Cardiac fibroblast (primary cell): ENCODE data around the gene DUSP10.

ENCODE experiments used
- DNase-seq, 2 donors: peaks; one replicate each; pipeline versions ENCODE4 v3.0.0 to v3.0.0-alpha.2; 2010; ENCODE audit warnings: low read depth in 2 of 2
- H3K4me3 ChIP-seq, 2 donors: replicated peaks in 1 of 2; 1 replicate in 1 of 2; 2 replicates in 1 of 2; pipeline ENCODE4 v1.5.1; 2011; ENCODE audit warnings: low read depth in 2 of 2, low read length in 2 of 2, mild to moderate bottlenecking in 2 of 2, moderate library complexity in 1 of 2
- CTCF ChIP-seq: IDR thresholded peaks from one replicate; pipeline ENCODE4 v1.5.1; 2011; ENCODE audit warnings: low read depth, mild to moderate bottlenecking, low read length, inconsistent platforms

Gene DUSP10

GRCh38 chr1:221708987-221709386, 32.9 kb downstream of the DUSP10 start:
- H3K4me3 ChIP-seq: no peak overlapping the region
- TF ChIP-seq CTCF: no peak
- DNase-seq: peak; percentile 60 to 87

DNA sequence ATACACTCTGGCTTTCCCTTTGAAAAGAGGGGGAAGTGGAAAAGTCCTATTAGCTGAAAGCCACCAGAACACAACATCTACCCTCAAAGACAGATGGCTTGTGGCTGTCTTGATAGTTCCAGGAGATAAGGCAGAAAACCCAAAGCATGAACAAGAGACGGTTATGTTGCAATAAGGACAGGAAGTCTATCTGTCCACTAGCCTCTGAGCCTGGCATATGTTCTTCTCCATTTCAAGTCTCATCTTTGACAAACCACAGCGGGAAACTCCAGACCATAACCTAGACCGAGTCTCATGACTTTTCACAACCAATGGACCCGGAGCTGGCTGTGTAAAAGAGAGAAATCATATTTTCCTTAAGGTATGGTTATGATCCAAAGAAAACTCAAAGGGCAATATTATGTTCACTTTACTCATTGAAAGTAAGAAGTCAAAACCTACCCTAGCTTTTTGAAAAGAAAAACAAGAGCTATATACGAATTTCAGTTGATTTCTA, 33.8 kb downstream of the DUSP10 start:
- peak; percentile 50 to 55 for DNase-seq
- H3K4me3 ChIP-seq: no peak overlapping the region
- TF ChIP-seq CTCF: no peak

GRCh38 chr1:221706876-221707582, 34.9 kb downstream of the DUSP10 start:
- no peak for DNase-seq
- H3K4me3 ChIP-seq: no peak overlapping the region
- TF ChIP-seq CTCF: no peak

GRCh38 chr1:221706191-221706590, 35.7 kb downstream of the DUSP10 start:
- H3K4me3 ChIP-seq: no peak overlapping the region
- TF ChIP-seq CTCF: no peak
- no peak for DNase-seq

DNA sequence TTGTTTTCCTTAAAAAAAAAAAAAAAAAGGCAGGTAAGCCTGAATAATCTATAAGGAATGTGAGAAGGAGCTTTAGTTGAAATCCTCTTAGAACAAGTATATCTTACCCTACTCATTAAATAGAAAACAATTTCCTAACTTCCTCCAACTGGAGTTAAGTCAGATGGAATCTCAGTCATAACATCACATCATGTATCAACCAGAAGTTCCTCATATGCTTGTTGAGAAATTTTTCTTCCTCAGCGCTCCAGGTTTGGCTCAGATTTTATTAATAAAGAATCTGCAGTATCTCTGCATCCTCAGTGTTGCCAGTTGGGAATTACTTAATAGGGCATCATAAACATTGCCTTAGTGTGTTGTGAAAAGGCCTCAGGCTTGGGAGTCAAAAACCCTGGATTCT, 37.6 kb downstream of the DUSP10 start:
- TF ChIP-seq CTCF: no peak
- DNase-seq: peak; percentile 32 to 47
- no peak overlapping the region for H3K4me3 ChIP-seq

DNA sequence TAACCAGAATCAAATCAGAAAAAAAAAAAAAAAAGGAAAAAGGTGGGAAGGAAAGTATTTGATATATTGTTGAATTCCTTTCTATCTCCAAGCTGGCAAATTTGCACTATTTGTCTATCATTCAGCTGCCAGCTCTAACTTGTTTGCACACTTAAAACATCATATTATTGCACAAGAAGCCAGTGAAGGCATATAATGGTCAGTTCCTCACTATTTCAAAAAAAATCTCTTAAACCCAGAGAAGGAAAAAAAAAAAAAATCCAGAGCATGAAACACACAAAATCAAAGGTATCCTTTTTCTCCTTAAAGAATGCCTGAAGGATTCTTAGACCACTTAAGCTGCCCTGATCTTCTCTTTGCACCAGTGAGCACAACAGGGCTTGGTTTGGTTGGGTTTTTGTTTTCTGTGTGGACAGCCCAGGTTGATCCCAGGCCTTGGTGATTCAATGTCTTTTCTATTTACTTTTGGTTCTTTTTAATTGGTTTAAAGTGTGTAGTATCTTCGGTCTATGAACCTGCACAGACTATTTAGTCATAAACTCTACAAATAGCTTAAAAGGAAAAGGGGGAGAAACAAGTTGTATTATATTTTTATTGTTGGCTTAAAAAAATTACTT, 40.2 kb downstream of the DUSP10 start:
- no peak overlapping the region for H3K4me3 ChIP-seq
- TF ChIP-seq CTCF: no peak
- no peak for DNase-seq
